HCT116 (cell line): ENCODE results near the gene MYL12B. TPM values are rescaled to one million over a fixed set of nuclear protein-coding genes. Genes with fewer than 3 reads are reported as not detected.

Source experiments
- ATAC-seq: fragments of 200-7000 bp; cut with Tn5 transposase; 2 replicates; pipeline ENCODE4 v1.9.1; 2020; ENCODE audit warnings: mild to moderate bottlenecking, moderate library complexity
- BruUV-seq: library from RNA; stranded (reverse); fragments of 400-500 nt; replicated peaks from 2 replicates; lab custom pipeline; 2021; lab: Mats Ljungman, UMichigan
- CTCF ChIA-PET: fragments of 300-600 bp; sonication (Branson Sonifier 250); formaldehyde crosslinking; loops from one replicate; lab custom pipeline; 2021; ENCODE audit warnings: antibody characterized with exemption; lab: Charles Lee
- POLR2A ChIA-PET: fragments of 300-600, 350-600 bp; sonication (Branson Sonifier 250); formaldehyde crosslinking; loops from one replicate; lab custom pipeline; 2021; ENCODE audit warnings: antibody characterized with exemption; lab: Charles Lee
- RAD21 ChIA-PET, 2 experiments: fragments of 300-600 bp; sonication (Branson Sonifier 250); formaldehyde crosslinking; loops; one replicate each; lab custom pipeline; 2023; ENCODE audit warnings: low total read pairs in 2 of 2; ENCODE audit not compliant: uncharacterized antibody in 2 of 2, unreplicated experiment in 2 of 2, low non-redundant PET in 1 of 2; lab: Charles Lee
- DNase-seq: peaks from one replicate; pipeline ENCODE4 v3.0.0-alpha.2; 2010; ENCODE audit warnings: low read depth, low spot score
- H2AFZ ChIP-seq: fragments of 200-600 bp; shearing (Covaris generic), sonication (generic); 2 replicates; pipeline ENCODE4 v1.6.1; 2017; ENCODE audit warnings: low read depth, mixed run types, mixed read lengths, antibody characterized with exemption, low read length; ENCODE audit not compliant: poor library complexity, severe bottlenecking
- H3K27ac ChIP-seq: 2 replicates; pipeline ENCODE4 v1.5.1; 2012; ENCODE audit warnings: low read depth, low read length
- H3K27me3 ChIP-seq: fragments of 200-600 bp; sonication (generic); 2 replicates; pipeline ENCODE4 v1.6.1; 2016; ENCODE audit warnings: mixed run types, low read length, mixed read lengths; ENCODE audit not compliant: insufficient read depth
- H3K36me3 ChIP-seq, 2 experiments: fragments of 200-500 bp in 1 of 2; fragments of 200-600 bp in 1 of 2; sonication (Bioruptor generic) in 1 of 2; sonication (generic) in 1 of 2; 2 replicates each; pipeline versions ENCODE4 v1.5.1 to v1.6.1; 2014 to 2016; ENCODE audit warnings: low read length in 2 of 2, inconsistent platforms in 1 of 2, mixed read lengths in 1 of 2, mixed run types in 1 of 2; ENCODE audit not compliant: insufficient read depth in 2 of 2, control insufficient read depth in 1 of 2
- H3K4me1 ChIP-seq, 2 experiments: fragments of 200-600 bp in 1 of 2; sonication (generic) in 1 of 2; 2 replicates each; pipeline versions ENCODE4 v1.5.1 to v1.6.1; 2012 to 2017; ENCODE audit warnings: low read length in 2 of 2, inconsistent platforms in 1 of 2, mild to moderate bottlenecking in 1 of 2, mixed read lengths in 1 of 2, mixed run types in 1 of 2, moderate library complexity in 1 of 2; ENCODE audit not compliant: insufficient read depth in 2 of 2, control insufficient read depth in 1 of 2
- H3K4me2 ChIP-seq: fragments of 200-600 bp; sonication (generic); 2 replicates; pipeline ENCODE4 v1.6.1; 2017; ENCODE audit warnings: mixed run types, low read length, mixed read lengths
- H3K4me3 ChIP-seq, 2 experiments: fragments of 200-600 bp in 1 of 2; sonication (generic) in 1 of 2; replicated peaks in 1 of 2; 2 replicates each; pipeline ENCODE4 v1.5.1; 2011 to 2016; ENCODE audit warnings: low read length in 2 of 2, control low read depth in 1 of 2, low read depth in 1 of 2, mild to moderate bottlenecking in 1 of 2, mixed read lengths in 1 of 2, mixed run types in 1 of 2
- H3K79me2 ChIP-seq: fragments of 200-600 bp; sonication (generic); 2 replicates; pipeline ENCODE4 v1.6.1; 2017; ENCODE audit warnings: mild to moderate bottlenecking, mixed run types, low read length, moderate library complexity, mixed read lengths; ENCODE audit not compliant: insufficient read depth
- H3K9ac ChIP-seq: fragments of 200-600 bp; sonication (generic); 2 replicates; pipeline ENCODE4 v1.6.1; 2016; ENCODE audit warnings: low read length, mixed read lengths
- H3K9me2 ChIP-seq: fragments of 200-600 bp; sonication (generic), shearing (Covaris generic); 2 replicates; pipeline ENCODE4 v1.6.1; 2017; ENCODE audit warnings: mixed run types, mild to moderate bottlenecking, moderate library complexity; ENCODE audit not compliant: insufficient read depth
- H3K9me3 ChIP-seq, 2 experiments: fragments of 200-500 bp in 1 of 2; fragments of 200-600 bp in 1 of 2; sonication (Bioruptor generic) in 1 of 2; sonication (generic) in 1 of 2; 2 replicates each; pipeline ENCODE4 v1.6.1; 2014 to 2017; ENCODE audit warnings: low read length in 2 of 2, mixed read lengths in 2 of 2, inconsistent platforms in 1 of 2, low read depth in 1 of 2, mild to moderate bottlenecking in 1 of 2, mixed run types in 1 of 2, moderate library complexity in 1 of 2; ENCODE audit not compliant: control insufficient read depth in 1 of 2, insufficient read depth in 1 of 2
- H4K20me1 ChIP-seq: fragments of 200-600 bp; sonication (generic), shearing (Covaris generic); 2 replicates; pipeline ENCODE4 v1.6.1; 2017; ENCODE audit warnings: mixed run types, mild to moderate bottlenecking, moderate library complexity; ENCODE audit not compliant: insufficient read depth
- ATF3 ChIP-seq: IDR thresholded peaks from 2 replicates; pipeline ENCODE4 v1.6.1; 2012
- CBX3 ChIP-seq: IDR thresholded peaks from 2 replicates; pipeline ENCODE4 v1.6.1; 2012; ENCODE audit warnings: low read depth
- CEBPB ChIP-seq: IDR thresholded peaks from 2 replicates; pipeline ENCODE4 v1.6.1; 2012; ENCODE audit warnings: low read depth
- EZH2 ChIP-seq: fragments of 200-600 bp; sonication (generic); IDR thresholded peaks from 2 replicates; pipeline ENCODE4 v1.6.1; 2017; ENCODE audit warnings: antibody characterized with exemption, mixed run types
- EZH2phosphoT487 ChIP-seq: fragments of 200-600 bp; IDR thresholded peaks from 2 replicates; pipeline ENCODE4 v1.6.1; 2018; ENCODE audit warnings: antibody characterized with exemption, borderline replicate concordance
- MAX ChIP-seq: IDR thresholded peaks from 2 replicates; pipeline ENCODE4 v1.6.1; 2012
- POLR2A ChIP-seq: IDR thresholded peaks from 2 replicates; pipeline ENCODE4 v1.7.0; 2011; ENCODE audit warnings: borderline replicate concordance; ENCODE audit not compliant: insufficient read depth, insufficient read length; ENCODE audit errors: extremely low read depth
- POLR2AphosphoS5 ChIP-seq: IDR thresholded peaks from 2 replicates; pipeline ENCODE4 v1.6.1; 2011; ENCODE audit warnings: mild to moderate bottlenecking, low read depth, low read length, moderate library complexity
- RAD21 ChIP-seq: IDR thresholded peaks from 2 replicates; pipeline ENCODE4 v1.6.1; 2012; ENCODE audit warnings: low read depth, mild to moderate bottlenecking
- SP1 ChIP-seq: IDR thresholded peaks from 2 replicates; pipeline ENCODE4 v1.6.1; 2012; ENCODE audit warnings: low read depth
- TCF7L2 ChIP-seq: IDR thresholded peaks from 2 replicates; pipeline ENCODE4 v1.7.0; 2011; ENCODE audit warnings: borderline replicate concordance, inconsistent platforms; ENCODE audit not compliant: insufficient read depth, insufficient read length; ENCODE audit errors: extremely low read depth
- YY1 ChIP-seq: IDR thresholded peaks from 2 replicates; pipeline ENCODE4 v1.6.1; 2011; ENCODE audit warnings: low read length, low read depth, moderate library complexity, mild to moderate bottlenecking; ENCODE audit not compliant: insufficient replicate concordance; ENCODE audit errors: extremely low read depth
- ZFX ChIP-seq: fragments of 450-650 bp; IDR thresholded peaks from 2 replicates; pipeline ENCODE4 v1.6.1; 2017
- ZNF274 ChIP-seq: fragments of 200-500 bp; sonication (Bioruptor generic); IDR thresholded peaks from 2 replicates; pipeline ENCODE4 v1.6.1; 2014; ENCODE audit warnings: mild to moderate bottlenecking, low read depth, low read length, inconsistent platforms
- intact Hi-C: fragments of 100-400 bp; cut with micrococcal nuclease; formaldehyde crosslinking; loops from 2 replicates; pipeline ENCODE4 v1.10.0; 2022
- total RNA-seq: library from RNA; stranded (reverse); gene quantifications from one replicate; pipeline ENCODE4 v1.2.1, GENCODE V29; 2021; ENCODE audit not compliant: unreplicated experiment
- TF ChIP-seq, protein P1 (sequence below): IDR thresholded peaks from 2 replicates; pipeline ENCODE4 v1.6.1; 2011; ENCODE audit warnings: mild to moderate bottlenecking, low read length, moderate library complexity; ENCODE audit not compliant: insufficient replicate concordance; ENCODE audit errors: extremely low read depth
- TF ChIP-seq, protein P2 (sequence below): IDR thresholded peaks from 2 replicates; pipeline ENCODE4 v1.6.1; 2012; ENCODE audit warnings: low read depth
- TF ChIP-seq, protein P3 (sequence below), 3 experiments: fragments of 200-600 bp in 1 of 3; sonication (generic) in 1 of 3; IDR thresholded peaks in 2 of 3; conservative IDR thresholded peaks in 1 of 3; 2 replicates each; pipeline ENCODE4 v1.5.1; 2012 to 2017; ENCODE audit warnings: low read depth in 2 of 3, low read length in 2 of 3, antibody characterized with exemption in 1 of 3, borderline replicate concordance in 1 of 3, control low read depth in 1 of 3, mild to moderate bottlenecking in 1 of 3, mixed read lengths in 1 of 3, mixed run types in 1 of 3, moderate library complexity in 1 of 3; ENCODE audit not compliant: insufficient read depth in 1 of 3

MYL12B gene
- total RNA-seq, 1 experiment from 2014 or later: 403 TPM

- TF ChIP-seq, protein P1, sequence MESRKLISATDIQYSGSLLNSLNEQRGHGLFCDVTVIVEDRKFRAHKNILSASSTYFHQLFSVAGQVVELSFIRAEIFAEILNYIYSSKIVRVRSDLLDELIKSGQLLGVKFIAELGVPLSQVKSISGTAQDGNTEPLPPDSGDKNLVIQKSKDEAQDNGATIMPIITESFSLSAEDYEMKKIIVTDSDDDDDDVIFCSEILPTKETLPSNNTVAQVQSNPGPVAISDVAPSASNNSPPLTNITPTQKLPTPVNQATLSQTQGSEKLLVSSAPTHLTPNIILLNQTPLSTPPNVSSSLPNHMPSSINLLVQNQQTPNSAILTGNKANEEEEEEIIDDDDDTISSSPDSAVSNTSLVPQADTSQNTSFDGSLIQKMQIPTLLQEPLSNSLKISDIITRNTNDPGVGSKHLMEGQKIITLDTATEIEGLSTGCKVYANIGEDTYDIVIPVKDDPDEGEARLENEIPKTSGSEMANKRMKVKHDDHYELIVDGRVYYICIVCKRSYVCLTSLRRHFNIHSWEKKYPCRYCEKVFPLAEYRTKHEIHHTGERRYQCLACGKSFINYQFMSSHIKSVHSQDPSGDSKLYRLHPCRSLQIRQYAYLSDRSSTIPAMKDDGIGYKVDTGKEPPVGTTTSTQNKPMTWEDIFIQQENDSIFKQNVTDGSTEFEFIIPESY: no peak
- no peak for TF ChIP-seq ZNF274
These were observed 22.6 kb downstream of the MYL12B start (continued) for GRCh38 chr18:3284501-3284900.

DNA sequence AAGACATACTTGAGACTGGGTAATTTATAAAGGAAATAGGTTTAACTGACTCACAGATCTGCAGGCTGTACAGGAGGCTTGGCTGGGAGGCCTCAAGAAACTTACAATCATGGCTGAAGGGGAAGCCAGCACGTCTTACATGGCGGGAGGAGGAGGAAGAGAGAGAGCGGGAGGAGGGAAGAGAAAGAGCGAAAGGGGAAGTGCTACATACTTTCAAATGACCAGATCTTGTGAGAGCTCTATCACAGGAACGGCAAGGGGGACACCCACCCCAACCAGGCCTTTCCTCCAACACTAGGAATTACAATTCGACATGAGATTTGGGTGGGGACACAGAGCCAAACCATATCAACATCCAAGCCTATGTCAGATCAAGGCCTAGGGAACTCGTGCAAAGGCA, 24.2 kb downstream of the MYL12B start:
- H4K20me1 ChIP-seq: no peaks in the 10 kb centered on the region
- H3K4me2 ChIP-seq: no peak overlapping the region
- H3K27me3 ChIP-seq: no peaks in the 10 kb centered on the region
- ATAC-seq (no peak), DNase-seq (no peak)
- no peak overlapping the region for H3K4me3 ChIP-seq
- H3K36me3 ChIP-seq: no peaks in the 10 kb centered on the region
- H2AFZ ChIP-seq: no peak overlapping the region
- intact Hi-C loops: no loop called here
- H3K79me2 ChIP-seq: no peaks in the 10 kb centered on the region
- H3K9me3 ChIP-seq: peaks cover 0 to 6% of the 10 kb centered on the region in 2 experiments; a peak in 1 of 4 replicates
- no peak overlapping the region for H3K9ac ChIP-seq
- CTCF ChIA-PET: interaction anchor here (6.5 kb wide), 1 partner anchor 380 kb away, joined by 65 read pairs; no protein-coding TSS in a partner anchor
- no peak overlapping the region for H3K27ac ChIP-seq
- POLR2A ChIA-PET: interaction anchor here (0.8 to 1.0 kb wide), 2 partner anchors 11 to 329 kb away, joined by 3 to 4 read pairs; no protein-coding TSS in a partner anchor
- BruUV-seq: no TSS peak
- no peaks in the 10 kb centered on the region for H3K9me2 ChIP-seq
- peaks cover 15 to 40% of the 10 kb centered on the region in 2 experiments for H3K4me1 ChIP-seq
- RAD21 ChIA-PET: no interaction called here
- TF ChIP-seq EZH2 (no peak), CBX3 (no peak), RAD21 (no peak), ZNF274 (no peak), YY1 (no peak), CEBPB (no peak), SP1 (no peak), ZFX (no peak), POLR2AphosphoS5 (no peak), MAX (no peak), EZH2phosphoT487 (no peak), TCF7L2 (no peak), POLR2A (no peak), ATF3 (no peak)
- TF ChIP-seq, protein P2, sequence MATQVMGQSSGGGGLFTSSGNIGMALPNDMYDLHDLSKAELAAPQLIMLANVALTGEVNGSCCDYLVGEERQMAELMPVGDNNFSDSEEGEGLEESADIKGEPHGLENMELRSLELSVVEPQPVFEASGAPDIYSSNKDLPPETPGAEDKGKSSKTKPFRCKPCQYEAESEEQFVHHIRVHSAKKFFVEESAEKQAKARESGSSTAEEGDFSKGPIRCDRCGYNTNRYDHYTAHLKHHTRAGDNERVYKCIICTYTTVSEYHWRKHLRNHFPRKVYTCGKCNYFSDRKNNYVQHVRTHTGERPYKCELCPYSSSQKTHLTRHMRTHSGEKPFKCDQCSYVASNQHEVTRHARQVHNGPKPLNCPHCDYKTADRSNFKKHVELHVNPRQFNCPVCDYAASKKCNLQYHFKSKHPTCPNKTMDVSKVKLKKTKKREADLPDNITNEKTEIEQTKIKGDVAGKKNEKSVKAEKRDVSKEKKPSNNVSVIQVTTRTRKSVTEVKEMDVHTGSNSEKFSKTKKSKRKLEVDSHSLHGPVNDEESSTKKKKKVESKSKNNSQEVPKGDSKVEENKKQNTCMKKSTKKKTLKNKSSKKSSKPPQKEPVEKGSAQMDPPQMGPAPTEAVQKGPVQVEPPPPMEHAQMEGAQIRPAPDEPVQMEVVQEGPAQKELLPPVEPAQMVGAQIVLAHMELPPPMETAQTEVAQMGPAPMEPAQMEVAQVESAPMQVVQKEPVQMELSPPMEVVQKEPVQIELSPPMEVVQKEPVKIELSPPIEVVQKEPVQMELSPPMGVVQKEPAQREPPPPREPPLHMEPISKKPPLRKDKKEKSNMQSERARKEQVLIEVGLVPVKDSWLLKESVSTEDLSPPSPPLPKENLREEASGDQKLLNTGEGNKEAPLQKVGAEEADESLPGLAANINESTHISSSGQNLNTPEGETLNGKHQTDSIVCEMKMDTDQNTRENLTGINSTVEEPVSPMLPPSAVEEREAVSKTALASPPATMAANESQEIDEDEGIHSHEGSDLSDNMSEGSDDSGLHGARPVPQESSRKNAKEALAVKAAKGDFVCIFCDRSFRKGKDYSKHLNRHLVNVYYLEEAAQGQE: no peak
- TF ChIP-seq, protein P3, sequence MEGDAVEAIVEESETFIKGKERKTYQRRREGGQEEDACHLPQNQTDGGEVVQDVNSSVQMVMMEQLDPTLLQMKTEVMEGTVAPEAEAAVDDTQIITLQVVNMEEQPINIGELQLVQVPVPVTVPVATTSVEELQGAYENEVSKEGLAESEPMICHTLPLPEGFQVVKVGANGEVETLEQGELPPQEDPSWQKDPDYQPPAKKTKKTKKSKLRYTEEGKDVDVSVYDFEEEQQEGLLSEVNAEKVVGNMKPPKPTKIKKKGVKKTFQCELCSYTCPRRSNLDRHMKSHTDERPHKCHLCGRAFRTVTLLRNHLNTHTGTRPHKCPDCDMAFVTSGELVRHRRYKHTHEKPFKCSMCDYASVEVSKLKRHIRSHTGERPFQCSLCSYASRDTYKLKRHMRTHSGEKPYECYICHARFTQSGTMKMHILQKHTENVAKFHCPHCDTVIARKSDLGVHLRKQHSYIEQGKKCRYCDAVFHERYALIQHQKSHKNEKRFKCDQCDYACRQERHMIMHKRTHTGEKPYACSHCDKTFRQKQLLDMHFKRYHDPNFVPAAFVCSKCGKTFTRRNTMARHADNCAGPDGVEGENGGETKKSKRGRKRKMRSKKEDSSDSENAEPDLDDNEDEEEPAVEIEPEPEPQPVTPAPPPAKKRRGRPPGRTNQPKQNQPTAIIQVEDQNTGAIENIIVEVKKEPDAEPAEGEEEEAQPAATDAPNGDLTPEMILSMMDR (IDR thresholded peaks at IDR 0.05 in 2 of 3, conservative IDR thresholded peaks at IDR 0.05 in 1 of 3; ENCODE audit: borderline replicate concordance in 1 of 3, insufficient read depth in 1 of 3, low read depth in 2 of 3, low read length in 2 of 3): no peak
